Hindlimb muscle (tissue), 1 donor: ENCODE results near the gene MAP4K4. TPM values are rescaled to one million over a fixed set of nuclear protein-coding genes. Genes with fewer than 3 reads are reported as not detected.

Experiments
- DNase-seq: peaks from one replicate; pipeline ENCODE4 v3.0.0-alpha.2; 2013
- polyA plus RNA-seq: library from polyadenylated mRNA; unstranded; fragments of 120-200 nt; gene quantifications from one replicate; pipeline ENCODE4 v1.2.1, GENCODE V29; 2013; ENCODE audit not compliant: insufficient read length

Gene MAP4K4
- polyA plus RNA-seq, 1 donor, result 152 TPM

DNA sequence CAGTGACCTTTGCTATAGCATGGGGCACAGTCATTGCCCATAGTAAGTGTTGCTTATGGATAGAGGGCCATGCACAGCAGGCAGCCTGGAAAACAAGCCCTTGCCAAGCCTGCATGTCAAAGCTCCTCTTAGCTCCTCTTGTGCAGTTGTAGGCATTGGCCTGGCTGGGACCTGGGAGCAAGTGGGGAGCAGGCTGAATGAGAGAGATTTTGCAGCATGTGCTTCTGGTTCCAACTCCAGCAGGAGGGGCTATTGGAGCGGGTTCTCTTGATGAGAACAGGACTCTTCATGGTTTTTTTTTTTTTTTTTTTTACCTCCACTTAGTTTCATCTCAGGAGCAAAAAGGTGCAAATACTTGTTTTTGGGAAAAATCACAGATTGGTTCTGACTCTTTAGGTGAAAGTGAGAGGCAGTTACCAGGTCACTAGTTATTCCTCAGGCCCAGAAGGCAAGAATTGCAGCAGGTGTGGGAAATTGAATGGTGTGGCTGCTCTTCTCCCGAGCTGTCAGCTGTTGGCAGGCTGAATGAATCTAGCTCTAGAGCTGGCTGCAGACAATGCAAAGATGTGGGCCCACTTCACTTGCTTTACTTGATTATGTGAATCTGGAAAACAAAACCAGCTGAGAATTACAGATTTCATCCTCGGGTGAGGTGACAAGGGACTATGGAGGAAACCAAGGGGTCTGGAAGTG lies 95.9 kb downstream of the MAP4K4 start:
- peak; percentile 49 for DNase-seq

GRCh38 chr2:101794141-101794540 lies 96.6 kb downstream of the MAP4K4 start:
- no peak for DNase-seq

- no peak for DNase-seq
Measured at GRCh38 chr2:101795033-101795432, 97.5 kb downstream of the MAP4K4 start.

GRCh38 chr2:101796825-101797600 lies 99.5 kb downstream of the MAP4K4 start:
- no peak for DNase-seq

GRCh38 chr2:101801496-101801895 lies 104.0 kb downstream of the MAP4K4 start:
- no peak for DNase-seq

DNA sequence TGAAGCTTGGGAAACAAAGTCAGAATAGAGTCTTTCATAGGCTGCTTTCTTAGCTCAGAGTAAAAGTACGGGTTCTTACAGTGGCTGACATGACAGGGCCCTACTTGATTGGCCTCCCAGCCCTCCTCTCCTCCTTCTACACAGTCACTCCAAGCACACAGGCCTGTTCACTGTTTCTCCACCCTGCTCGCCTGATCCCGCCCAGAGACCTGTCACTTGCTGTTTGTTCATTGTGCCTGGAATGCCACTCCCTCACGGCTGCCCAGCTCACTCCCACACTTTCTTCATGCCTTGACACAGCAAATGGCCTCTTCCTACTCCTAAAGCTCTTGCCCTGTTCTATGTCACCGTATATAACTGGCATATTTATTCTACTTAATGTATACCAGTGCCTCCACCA lies 104.8 kb downstream of the MAP4K4 start:
- DNase-seq, result no peak

DNA sequence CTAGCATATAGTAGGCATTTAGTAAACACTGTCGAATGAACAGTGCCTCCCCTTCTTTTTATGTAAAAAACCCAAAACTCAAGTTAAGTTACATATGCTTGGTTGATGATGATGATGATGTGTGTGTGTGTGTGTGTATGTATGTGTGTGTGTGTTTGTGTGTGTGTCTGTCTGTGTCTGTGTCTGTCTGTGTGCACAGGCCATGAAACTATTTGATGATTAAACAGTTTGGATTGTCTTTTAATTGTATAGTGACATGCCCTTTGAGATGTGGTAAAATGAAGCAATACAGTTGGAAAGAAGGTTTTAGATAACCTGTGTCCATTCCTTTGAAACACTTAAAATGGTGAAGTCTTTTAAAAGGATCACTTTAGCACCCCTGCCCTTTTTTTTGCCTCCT lies 105.6 kb downstream of the MAP4K4 start:
- no peak for DNase-seq

GRCh38 chr2:101803945-101804696 lies 106.6 kb downstream of the MAP4K4 start:
- DNase-seq, result no peak

GRCh38 chr2:101805152-101806088 lies 107.9 kb downstream of the MAP4K4 start:
- DNase-seq, result no peak

- DNase-seq, result no peak
Measured at GRCh38 chr2:101806123-101806522, 108.6 kb downstream of the MAP4K4 start.

GRCh38 chr2:101806701-101807100 lies 109.2 kb downstream of the MAP4K4 start:
- DNase-seq, result no peak

GRCh38 chr2:101807242-101807641 lies 109.7 kb downstream of the MAP4K4 start:
- no peak for DNase-seq

DNA sequence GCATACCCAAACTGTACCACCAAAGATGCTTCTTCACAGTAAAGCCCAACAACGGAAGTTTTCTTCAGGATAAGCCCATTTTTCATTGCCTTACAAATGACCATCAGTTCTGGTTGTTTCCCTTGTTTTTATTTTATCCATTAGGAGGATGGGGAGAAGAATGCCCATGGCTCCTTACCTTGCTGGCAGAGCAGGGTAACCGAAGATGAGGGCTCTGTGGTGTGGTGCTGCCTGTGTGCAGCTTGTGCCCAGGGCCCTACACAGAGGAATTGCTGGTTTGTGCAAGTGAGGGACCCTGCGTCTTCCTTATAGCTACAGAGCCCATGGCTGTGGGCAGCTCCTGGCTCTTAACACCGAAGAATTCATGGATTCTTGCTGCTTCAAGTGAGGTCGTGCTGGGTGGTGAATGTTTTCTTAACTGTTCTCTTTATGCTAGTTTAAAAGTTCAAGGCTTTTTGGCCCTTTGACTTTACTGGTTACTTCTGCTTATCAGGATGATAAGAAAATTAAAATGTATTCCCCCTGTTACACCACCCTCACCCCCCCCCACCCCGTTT lies 110.6 kb downstream of the MAP4K4 start:
- DNase-seq, result no peak

- DNase-seq, result no peak
Measured at GRCh38 chr2:101809698-101810097, 112.2 kb downstream of the MAP4K4 start.

- DNase-seq, result no peak
Measured at GRCh38 chr2:101811226-101812015, 113.9 kb downstream of the MAP4K4 start.

GRCh38 chr2:101812226-101812625 lies 114.7 kb downstream of the MAP4K4 start:
- no peak for DNase-seq

- DNase-seq, result no peak
Measured at GRCh38 chr2:101814752-101815151, 117.2 kb downstream of the MAP4K4 start.

- no peak for DNase-seq
Measured at GRCh38 chr2:101815154-101815553, 117.6 kb downstream of the MAP4K4 start.

GRCh38 chr2:101815739-101816391 lies 118.4 kb downstream of the MAP4K4 start:
- DNase-seq, result no peak

- DNase-seq, result no peak
Measured at GRCh38 chr2:101816598-101816997, 119.1 kb downstream of the MAP4K4 start.

DNA sequence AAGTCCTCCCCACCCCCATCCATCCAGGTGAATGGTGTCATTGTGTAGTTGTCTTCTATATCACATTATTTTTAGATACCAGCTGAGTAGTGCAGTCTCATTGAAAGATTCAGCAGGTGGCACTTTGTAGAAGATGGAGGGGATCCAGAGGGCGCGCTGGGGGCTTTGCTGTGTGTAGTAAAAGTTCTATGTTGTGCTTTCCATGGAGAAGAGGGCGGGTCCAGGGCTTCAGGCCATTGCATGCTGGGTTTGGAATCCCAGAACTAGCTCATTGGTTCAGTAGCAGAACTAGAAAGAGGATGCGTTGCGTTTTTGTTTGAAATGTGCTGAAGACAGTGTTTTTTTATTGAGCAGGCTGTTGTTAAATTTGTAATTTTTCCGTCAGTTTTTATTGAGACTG lies 120.0 kb downstream of the MAP4K4 start:
- no peak for DNase-seq
